Activated naive CD8-positive, alpha-beta T cell (primary cell): ENCODE measurements around the gene CALCOCO2.
"Not testable (repeated sequence)": the region's sequence is repeated elsewhere in the genome, so short reads cannot be mapped to it uniquely, and the experiment has no call there.

Source experiments
- H3K27ac Mint-ChIP-seq: one replicate; pipeline ENCODE4 v1.8.0; 2021; ENCODE audit warnings: mixed read lengths
- H3K27me3 Mint-ChIP-seq: one replicate; pipeline ENCODE4 v1.8.0; 2021; ENCODE audit warnings: mixed read lengths
- H3K36me3 Mint-ChIP-seq: one replicate; pipeline ENCODE4 v1.8.0; 2021; ENCODE audit warnings: mixed read lengths
- H3K4me1 Mint-ChIP-seq: one replicate; pipeline ENCODE4 v1.8.0; 2021; ENCODE audit warnings: low read depth, mixed read lengths
- H3K4me3 Mint-ChIP-seq: one replicate; pipeline ENCODE4 v1.8.0; 2021; ENCODE audit warnings: mild to moderate bottlenecking, mixed read lengths
- H3K9me3 Mint-ChIP-seq: one replicate; pipeline ENCODE4 v1.8.0; 2021; ENCODE audit warnings: low read depth, mixed read lengths

The CALCOCO2 gene

DNA sequence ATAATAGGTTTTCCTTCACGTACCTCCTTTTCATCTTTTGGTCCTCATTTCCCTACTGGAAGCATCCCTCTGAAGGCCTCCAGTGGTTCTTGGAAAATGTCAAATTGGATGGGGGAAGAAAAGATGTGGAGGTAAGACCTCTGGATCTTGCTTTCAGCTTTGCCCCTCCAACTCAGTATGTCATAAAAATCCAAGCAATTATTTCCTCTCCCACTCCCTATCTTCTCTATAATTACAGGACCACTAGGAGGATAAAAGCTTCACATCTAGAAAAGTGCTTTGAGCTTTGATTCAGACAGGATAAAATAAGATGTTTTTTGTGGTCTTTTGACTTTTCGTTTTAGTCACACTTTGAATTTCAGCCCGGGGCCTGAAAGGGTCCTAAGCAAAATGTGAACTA lies 15.5 kb upstream of the CALCOCO2 start:
- Mint-ChIP-seq H3K27ac (no peak overlapping the region), H3K9me3 (no peaks in the 10 kb centered on the region), H3K36me3 (no peaks in the 10 kb centered on the region), H3K4me1 (peaks cover 20% of the 10 kb centered on the region), H3K27me3 (peaks cover 23% of the 10 kb centered on the region), H3K4me3 (no peak overlapping the region)

- Mint-ChIP-seq H3K27me3 (peaks cover 25% of the 10 kb centered on the region), H3K27ac (no peak overlapping the region), H3K9me3 (no peaks in the 10 kb centered on the region)
Measured at GRCh38 chr17:48816438-48816773, 14.4 kb upstream of the CALCOCO2 start.

DNA sequence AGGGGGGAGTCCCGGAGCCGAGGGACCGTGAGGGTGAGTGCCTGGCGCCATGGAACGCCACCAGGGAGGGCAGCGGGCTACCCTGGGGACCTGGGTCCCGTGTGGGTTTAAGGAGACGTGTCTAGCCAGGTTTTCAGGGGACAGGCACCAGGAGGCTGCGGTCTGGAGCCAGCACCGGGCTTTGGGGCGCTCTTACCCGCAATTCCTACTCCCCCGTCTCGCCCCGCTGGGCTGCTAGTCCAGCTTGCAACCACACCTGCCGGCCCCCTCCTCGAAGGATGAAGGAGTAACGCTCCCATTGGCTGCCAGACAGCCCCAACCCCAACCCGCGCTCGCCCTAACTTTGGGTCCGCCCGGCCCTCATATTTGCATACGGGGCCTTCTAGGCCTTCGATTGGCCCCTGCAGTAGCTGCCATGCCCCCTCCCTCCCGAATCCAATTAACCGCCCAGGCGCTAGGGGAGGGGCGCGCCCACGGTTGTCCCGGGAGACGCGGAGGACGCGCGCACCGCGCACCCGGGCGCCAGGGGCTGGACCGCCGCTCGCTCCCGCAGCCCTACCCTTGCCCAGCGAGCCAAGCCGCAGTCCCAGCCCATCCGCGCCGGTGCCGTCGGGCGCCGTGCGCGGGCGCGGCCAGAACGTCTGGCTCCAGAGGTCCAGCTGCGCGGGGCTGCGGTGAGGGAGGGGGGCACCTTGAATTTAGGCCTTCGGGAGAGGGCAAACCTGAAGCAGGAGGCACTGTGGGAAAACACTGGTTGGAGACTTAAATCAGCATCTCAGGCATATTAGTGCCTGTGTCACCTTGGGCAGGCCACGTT lies 13.9 kb upstream of the CALCOCO2 start, which contains the start of gene TTLL6:
Gene TTLL6, minus strand, starts transcription at position 456 of the 817 bp plus-strand sequence. Its CDS starts 157 bp downstream, at position 299.
- H3K27me3 Mint-ChIP-seq, result peaks cover 25% of the 10 kb centered on the region
- H3K36me3 Mint-ChIP-seq, result no peaks in the 10 kb centered on the region
- peaks cover 20% of the 10 kb centered on the region for H3K4me1 Mint-ChIP-seq
- no peak within 1 kb of the TSS for H3K27ac Mint-ChIP-seq
- no peaks in the 10 kb centered on the region for H3K9me3 Mint-ChIP-seq
- H3K4me3 Mint-ChIP-seq, result peak within 1 kb of the TSS; percentile 84

More at GRCh38 chr17:48816438-48816773, 14.4 kb upstream of the CALCOCO2 start:
- Mint-ChIP-seq H3K4me1 (peaks cover 20% of the 10 kb centered on the region), H3K4me3 (peak overlapping the region; percentile 84), H3K36me3 (no peaks in the 10 kb centered on the region)

GRCh38 chr17:48818361-48818841 lies 12.4 kb upstream of the CALCOCO2 start:
- H3K4me3 Mint-ChIP-seq, result peak overlapping the region; percentile 54
- H3K4me1 Mint-ChIP-seq, result peaks cover 20% of the 10 kb centered on the region
- peaks cover 26% of the 10 kb centered on the region for H3K27me3 Mint-ChIP-seq
- H3K9me3 Mint-ChIP-seq, result no peaks in the 10 kb centered on the region
- no peak overlapping the region for H3K27ac Mint-ChIP-seq
- H3K36me3 Mint-ChIP-seq, result no peaks in the 10 kb centered on the region

- no peak overlapping the region for H3K4me3 Mint-ChIP-seq
- H3K27ac Mint-ChIP-seq, result no peak overlapping the region
- H3K36me3 Mint-ChIP-seq, result no peaks in the 10 kb centered on the region
- peaks cover 25% of the 10 kb centered on the region for H3K27me3 Mint-ChIP-seq
- H3K9me3 Mint-ChIP-seq, result no peaks in the 10 kb centered on the region
- peaks cover 20% of the 10 kb centered on the region for H3K4me1 Mint-ChIP-seq
Measured at GRCh38 chr17:48819466-48819865, 11.4 kb upstream of the CALCOCO2 start.

DNA sequence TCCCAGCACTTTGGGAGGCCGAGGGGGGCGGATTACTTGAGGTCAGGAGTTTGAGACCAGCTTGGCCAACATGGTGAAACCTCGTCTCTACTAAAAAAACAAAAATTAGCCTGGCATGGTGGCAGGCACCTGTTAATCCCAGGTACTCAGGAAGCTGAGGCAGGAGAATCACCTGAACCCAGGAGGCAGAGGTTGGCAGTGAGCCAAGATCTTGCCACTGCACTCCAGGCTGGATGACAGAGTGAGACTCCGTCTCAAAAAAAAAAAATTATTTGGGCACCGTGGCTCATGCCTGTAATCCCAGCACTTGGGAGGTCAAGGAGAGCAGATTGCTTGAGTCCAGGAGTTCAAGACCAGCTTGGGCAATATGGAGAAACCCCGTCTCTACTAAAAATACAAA lies 9.9 kb upstream of the CALCOCO2 start:
- Mint-ChIP-seq H3K27me3 (peaks cover 17% of the 10 kb centered on the region), H3K4me1 (peaks cover 14% of the 10 kb centered on the region)
- H3K36me3 Mint-ChIP-seq, H3K4me3 Mint-ChIP-seq, H3K27ac Mint-ChIP-seq, H3K9me3 Mint-ChIP-seq: not testable (repeated sequence)

DNA sequence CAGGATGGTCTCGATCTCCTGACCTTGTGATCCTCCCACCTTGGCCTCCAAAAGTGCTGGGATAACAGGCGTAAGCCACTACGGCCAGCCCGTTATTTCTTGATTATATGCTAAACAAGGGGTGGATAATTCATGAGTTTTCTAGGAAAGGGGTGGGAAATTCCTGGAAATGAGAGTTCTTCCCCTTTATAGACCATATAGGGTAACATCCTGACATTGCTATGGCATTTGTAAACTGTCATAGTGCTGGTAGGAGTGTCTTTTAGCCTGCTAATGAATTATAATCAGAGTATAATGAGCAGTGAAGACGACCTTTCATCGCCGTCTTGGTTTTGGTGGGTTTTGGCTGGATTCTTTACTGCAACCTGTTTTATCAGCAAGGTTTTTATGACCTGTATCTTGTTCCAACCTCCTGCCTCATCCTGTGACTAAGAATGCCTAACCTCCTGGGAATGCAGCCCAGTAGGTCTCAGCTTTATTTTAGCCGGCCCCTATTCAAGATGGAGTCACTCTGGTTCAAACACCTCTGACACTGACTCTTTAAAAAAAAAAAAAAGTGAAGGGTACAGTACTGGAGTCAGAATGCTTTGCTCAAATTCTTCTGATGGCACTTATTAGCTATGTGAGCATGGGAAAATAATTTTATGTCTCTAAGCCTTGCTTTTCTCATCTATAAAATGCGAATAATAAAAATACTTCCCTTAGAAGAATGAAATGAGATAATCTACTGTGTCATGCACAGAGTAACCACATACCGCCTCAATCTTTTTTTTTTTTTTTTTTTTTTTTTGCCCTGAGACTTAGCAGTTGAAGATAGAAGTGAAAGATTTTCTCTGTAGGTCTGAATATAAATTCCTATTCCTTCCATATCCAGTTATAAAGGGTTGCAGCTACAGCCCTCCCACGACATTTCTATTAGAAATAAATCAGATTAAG lies 5.1 kb upstream of the CALCOCO2 start:
- peaks cover under 1% of the 10 kb centered on the region for H3K4me1 Mint-ChIP-seq
- peaks cover 3% of the 10 kb centered on the region for H3K27me3 Mint-ChIP-seq
- no peak overlapping the region for H3K27ac Mint-ChIP-seq
- H3K36me3 Mint-ChIP-seq, result no peaks in the 10 kb centered on the region
- no peak overlapping the region for H3K4me3 Mint-ChIP-seq
- H3K9me3 Mint-ChIP-seq, result no peaks in the 10 kb centered on the region

DNA sequence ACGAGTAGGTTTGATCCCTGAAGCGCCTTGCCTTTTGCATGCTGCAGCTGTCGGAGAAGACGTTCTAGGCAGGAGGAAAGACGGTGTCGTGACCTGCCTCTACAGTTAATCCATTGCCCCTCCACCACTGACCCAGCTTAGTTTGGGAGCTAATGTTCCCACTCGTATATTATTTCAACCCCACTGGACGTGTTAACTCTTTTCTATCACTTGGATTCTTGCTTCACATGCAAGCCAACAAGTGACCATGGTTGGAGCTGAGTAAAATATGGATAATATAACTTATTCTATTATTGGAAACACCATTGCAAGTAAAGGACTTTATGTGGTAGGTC lies 681 bp downstream of the CALCOCO2 start:
- no peaks in the 10 kb centered on the region for H3K27me3 Mint-ChIP-seq
- H3K27ac Mint-ChIP-seq, result peak overlapping the region; percentile 52
- peaks cover 47% of the 10 kb centered on the region for H3K4me1 Mint-ChIP-seq
- H3K36me3 Mint-ChIP-seq, result peaks cover 6% of the 10 kb centered on the region
- H3K9me3 Mint-ChIP-seq, result no peaks in the 10 kb centered on the region
- H3K4me3 Mint-ChIP-seq, result peak overlapping the region; percentile 93

- H3K27me3 Mint-ChIP-seq, result no peaks in the 10 kb centered on the region
- H3K27ac Mint-ChIP-seq, result no peak overlapping the region
- no peaks in the 10 kb centered on the region for H3K9me3 Mint-ChIP-seq
- H3K4me1 Mint-ChIP-seq, result peaks cover 68% of the 10 kb centered on the region
- no peak overlapping the region for H3K4me3 Mint-ChIP-seq
- peaks cover 6% of the 10 kb centered on the region for H3K36me3 Mint-ChIP-seq
Measured at GRCh38 chr17:48834973-48835372, 4.1 kb downstream of the CALCOCO2 start.

DNA sequence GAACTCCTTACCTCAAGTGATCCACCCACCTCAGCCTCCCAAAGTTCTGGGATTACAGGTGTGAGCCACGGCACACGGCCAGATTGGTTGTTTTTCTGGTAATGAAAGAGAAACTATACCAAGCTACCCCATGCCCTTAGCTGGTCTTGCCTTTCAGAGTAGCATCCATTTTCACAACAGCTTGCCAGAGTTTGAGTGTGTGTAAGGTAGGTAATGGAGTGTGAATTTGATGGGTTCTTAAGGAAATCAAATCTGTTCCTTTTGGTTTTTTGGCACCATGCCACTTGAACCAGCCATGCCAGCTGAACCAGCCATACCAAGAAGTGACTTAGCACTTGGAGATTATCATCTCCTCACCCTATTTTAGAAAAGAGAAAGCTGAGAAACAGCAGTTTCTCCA lies 5.1 kb downstream of the CALCOCO2 start:
- no peaks in the 10 kb centered on the region for H3K27me3 Mint-ChIP-seq
- peaks cover 8% of the 10 kb centered on the region for H3K36me3 Mint-ChIP-seq
- no peak overlapping the region for H3K4me3 Mint-ChIP-seq
- H3K27ac Mint-ChIP-seq, result no peak overlapping the region
- H3K4me1 Mint-ChIP-seq, result peaks cover 77% of the 10 kb centered on the region
- H3K9me3 Mint-ChIP-seq, result no peaks in the 10 kb centered on the region

- H3K27me3 Mint-ChIP-seq, H3K36me3 Mint-ChIP-seq, H3K9me3 Mint-ChIP-seq: not testable (repeated sequence)
- Mint-ChIP-seq H3K4me3 (peak overlapping the region; percentile 80), H3K27ac (peak overlapping the region; percentile 58), H3K4me1 (peaks cover 77% of the 10 kb centered on the region)
Measured at GRCh38 chr17:48837458-48837857, 6.6 kb downstream of the CALCOCO2 start.

- Mint-ChIP-seq H3K9me3 (no peaks in the 10 kb centered on the region), H3K4me3 (peak overlapping the region; percentile 81), H3K27ac (peak overlapping the region; percentile 77), H3K27me3 (no peaks in the 10 kb centered on the region), H3K36me3 (peaks cover 15% of the 10 kb centered on the region), H3K4me1 (peaks cover 58% of the 10 kb centered on the region)
Measured at GRCh38 chr17:48840441-48840840, 9.6 kb downstream of the CALCOCO2 start.

- H3K4me1 Mint-ChIP-seq, result peaks cover 49% of the 10 kb centered on the region
- no peaks in the 10 kb centered on the region for H3K9me3 Mint-ChIP-seq
- H3K36me3 Mint-ChIP-seq, result peaks cover 10% of the 10 kb centered on the region
- no peaks in the 10 kb centered on the region for H3K27me3 Mint-ChIP-seq
- peak overlapping the region; percentile 81 for H3K4me3 Mint-ChIP-seq
- peak overlapping the region; percentile 77 for H3K27ac Mint-ChIP-seq
Measured at GRCh38 chr17:48841395-48841831, 10.6 kb downstream of the CALCOCO2 start.

DNA sequence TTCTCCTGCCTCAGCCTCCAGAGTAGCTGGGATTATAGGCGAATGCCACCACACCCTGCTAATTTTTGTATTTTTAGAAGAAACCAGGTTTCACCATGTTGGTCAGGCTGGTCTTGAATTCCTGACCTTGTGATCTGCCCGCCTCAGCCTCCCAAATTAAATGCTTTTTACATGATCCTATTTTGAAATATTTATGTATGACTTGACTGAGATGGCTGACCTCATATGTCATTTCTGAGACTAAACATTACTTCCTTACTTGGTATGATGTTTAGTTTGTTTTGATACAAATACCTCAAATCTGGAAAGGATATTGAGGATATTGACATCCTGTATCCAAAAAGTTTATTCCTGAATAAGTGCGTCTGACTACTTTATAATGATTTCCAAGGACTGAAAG lies 11.9 kb downstream of the CALCOCO2 start:
- Mint-ChIP-seq H3K4me1 (peaks cover 39% of the 10 kb centered on the region), H3K27ac (no peak overlapping the region), H3K27me3 (no peaks in the 10 kb centered on the region), H3K9me3 (no peaks in the 10 kb centered on the region), H3K36me3 (peaks cover 9% of the 10 kb centered on the region), H3K4me3 (no peak overlapping the region)
